Fibroblast of upper back skin (primary cell): ENCODE data around the gene RAD51B.

Experiments
- DNase-seq: peaks from one replicate; pipeline ENCODE4 v3.0.0-alpha.2; 2013

The RAD51B gene

GRCh38 chr14:68124979-68125731 is 305.6 kb downstream of the RAD51B start:
- peak; percentile 70 for DNase-seq

DNA sequence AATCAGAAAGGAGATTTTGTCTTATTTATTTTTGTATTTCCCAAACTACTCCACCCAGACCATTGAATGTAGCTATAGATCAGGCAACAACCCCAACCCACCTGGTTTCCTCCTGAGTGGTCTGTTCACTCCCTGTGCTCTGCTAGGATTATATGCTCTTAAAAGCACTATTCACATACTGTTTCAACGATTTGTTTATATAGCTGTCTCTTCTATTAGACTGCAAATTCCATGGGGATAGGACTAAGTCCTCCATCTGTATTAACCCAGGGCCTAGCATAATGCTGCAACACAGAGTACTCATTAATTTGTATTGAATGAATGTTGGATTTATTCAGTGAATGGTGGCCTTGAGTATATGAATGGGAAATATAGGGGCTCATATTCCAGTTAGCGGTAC is 307.6 kb downstream of the RAD51B start:
- DNase-seq = no peak

GRCh38 chr14:68131907-68132306 is 312.3 kb downstream of the RAD51B start:
- no peak for DNase-seq

GRCh38 chr14:68132563-68133121 is 313.1 kb downstream of the RAD51B start:
- no peak for DNase-seq

DNA sequence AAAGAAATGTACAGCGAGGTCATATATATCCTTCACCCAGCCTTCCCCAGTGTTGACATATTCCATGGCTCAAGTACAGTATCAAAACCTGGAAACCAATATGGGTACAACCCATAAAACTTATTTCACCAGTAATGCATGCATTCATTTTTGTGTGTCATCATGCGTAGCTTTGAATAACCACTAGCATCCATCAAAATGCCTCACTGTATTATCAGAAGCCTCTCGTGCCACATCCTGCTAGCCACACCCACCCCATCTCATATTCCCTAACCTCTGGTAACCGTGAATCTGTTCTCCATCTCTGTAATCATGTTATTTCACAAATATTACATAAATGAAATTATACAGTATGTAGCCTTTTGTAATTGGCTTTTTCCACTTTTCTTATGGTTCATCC is 314.3 kb downstream of the RAD51B start:
- DNase-seq = no peak

DNA sequence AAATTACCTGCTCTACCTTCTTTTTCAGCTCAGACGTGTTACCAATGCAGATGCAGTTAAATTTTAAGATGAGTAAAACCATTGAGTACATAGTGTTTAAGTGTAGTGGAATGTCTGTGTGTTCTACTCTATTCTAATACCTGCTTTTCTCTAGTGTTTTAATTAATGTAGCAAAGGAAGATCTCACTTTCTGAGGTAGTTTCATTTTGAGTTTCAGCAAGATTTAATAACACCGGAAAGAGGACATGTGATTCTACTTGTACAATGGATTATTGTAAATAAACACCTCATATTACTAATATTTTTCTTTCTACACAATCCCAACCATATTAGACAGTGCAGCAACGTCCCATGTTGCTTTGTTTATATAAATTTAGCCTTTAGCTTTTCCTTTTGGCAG is 315.4 kb downstream of the RAD51B start:
- DNase-seq = no peak

- peak; percentile 73 for DNase-seq
These were observed 316.0 kb downstream of the RAD51B start for GRCh38 chr14:68135566-68135965.

DNA sequence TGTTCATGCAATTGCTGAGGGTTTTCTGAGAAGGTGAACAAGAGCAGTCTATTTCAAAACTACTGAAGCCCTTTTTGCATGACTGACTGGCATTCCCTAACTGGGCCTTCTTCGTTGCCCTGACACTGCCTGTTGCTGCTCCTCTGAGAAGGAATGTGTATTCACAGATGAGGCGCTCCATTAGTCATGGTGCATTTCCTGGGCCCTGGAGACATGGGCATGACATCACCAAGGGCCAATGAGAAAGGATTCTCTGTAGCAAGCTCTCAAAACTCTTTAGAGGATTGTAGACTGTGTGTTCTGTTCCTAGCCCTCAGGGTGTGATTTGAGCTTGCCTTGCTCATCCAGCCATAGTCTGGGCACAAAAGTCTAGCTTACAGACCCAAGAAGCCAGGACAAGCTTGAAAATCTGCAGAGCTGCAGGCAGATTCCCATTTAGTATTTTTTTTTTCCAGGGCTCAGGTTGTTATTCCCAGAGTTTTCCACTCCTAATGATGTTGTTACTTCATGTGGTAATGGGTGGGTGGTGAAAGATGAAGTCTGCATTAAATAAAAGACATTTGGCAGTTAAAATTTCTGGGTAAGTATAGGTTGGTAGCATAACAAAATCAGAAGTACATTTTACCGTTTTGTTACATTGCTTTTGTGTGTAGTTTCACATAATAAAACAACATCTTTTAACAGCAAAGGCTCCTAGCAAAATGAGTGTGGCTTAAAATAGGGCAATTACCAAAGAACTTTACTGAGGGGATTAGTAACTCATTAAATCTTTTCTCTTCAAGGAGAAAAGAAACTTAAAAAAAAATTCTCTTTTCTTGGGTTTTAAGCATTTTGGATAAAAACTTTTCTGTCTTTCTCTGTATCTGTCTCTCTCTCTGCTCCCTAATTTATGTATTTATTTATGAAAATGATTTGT is 318.4 kb downstream of the RAD51B start:
- DNase-seq = peak; percentile 93

GRCh38 chr14:68139431-68140075 is 320.0 kb downstream of the RAD51B start:
- no peak for DNase-seq

GRCh38 chr14:68140076-68140741 is 320.6 kb downstream of the RAD51B start:
- DNase-seq = peak; percentile 98

- DNase-seq = no peak
These were observed 321.2 kb downstream of the RAD51B start for GRCh38 chr14:68140806-68141205.

- DNase-seq = no peak
These were observed 321.9 kb downstream of the RAD51B start for GRCh38 chr14:68141281-68142088.

GRCh38 chr14:68143341-68143841 is 323.8 kb downstream of the RAD51B start:
- DNase-seq = peak; percentile 90

DNA sequence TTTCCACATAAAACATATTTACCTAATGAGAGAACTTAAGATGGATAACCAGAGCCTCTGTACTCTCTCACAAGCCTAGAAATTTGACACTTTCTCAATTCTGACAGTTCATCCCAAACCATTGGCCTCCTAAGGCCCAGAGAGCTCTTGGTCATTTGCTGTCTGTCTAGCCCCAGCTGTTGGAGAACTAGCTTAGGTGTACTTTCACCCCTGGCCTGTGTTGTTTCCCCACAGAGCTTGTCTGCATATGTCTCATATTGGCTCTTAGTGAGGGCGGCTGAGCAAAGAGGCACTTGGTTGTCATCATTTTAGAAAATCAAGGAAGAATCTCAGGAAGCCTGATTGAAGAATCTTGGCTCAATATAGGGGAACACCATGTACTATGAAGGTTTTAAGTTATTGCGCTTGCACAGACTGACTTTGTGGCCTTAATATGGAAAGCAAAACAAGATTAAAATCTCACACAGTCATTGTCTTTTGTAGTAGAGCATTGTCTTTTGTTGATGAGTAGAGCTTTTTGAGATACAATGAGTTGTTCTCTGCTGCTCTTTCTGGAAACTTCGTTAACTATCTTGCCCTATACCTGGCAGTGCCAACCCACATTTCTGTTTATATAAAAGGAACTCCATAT is 324.6 kb downstream of the RAD51B start:
- peak; percentile 56 for DNase-seq

- DNase-seq = no peak
These were observed 325.5 kb downstream of the RAD51B start for GRCh38 chr14:68145036-68145435.

GRCh38 chr14:68145539-68145938 is 326.0 kb downstream of the RAD51B start:
- peak; percentile 68 for DNase-seq

DNA sequence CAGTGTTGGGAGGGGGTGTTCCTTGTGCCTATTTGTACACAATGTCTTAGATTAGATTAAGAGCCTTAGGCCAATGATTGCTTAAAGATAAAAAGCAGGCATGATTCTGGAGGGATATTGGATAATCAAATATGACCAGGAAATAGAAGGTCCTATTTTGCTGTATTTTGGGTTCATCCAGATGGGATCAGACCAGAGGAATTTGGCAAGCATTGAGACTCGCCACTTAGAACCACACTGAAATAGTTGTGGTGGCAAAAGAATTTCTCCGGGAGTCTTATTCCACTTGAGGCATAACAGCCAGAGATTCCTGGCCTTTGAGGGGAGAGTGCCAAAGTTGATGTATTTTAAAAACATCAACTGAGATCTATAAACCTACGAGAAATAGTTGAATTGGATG is 327.2 kb downstream of the RAD51B start:
- DNase-seq = peak; percentile 99

DNA sequence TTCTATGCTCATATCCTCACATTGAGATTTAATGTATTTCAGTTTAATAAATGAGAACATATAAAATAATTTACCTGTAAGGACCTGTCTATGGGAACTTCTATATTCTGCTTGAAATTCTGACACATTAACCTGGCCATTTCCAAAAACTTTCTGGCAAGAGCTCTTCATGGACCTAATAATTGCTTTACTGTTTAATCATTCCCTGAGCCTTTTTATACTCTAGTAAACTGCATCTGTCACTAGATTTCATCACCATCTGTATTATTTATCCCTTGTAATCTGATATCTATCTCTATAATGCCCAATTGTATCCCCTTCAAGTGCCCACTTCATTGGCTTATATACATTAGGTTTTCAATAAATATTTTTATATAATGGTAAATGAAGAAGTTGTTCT is 327.7 kb downstream of the RAD51B start:
- peak; percentile 57 for DNase-seq

- DNase-seq = peak; percentile 58
These were observed 328.7 kb downstream of the RAD51B start for GRCh38 chr14:68148276-68148675.

- no peak for DNase-seq
These were observed 329.2 kb downstream of the RAD51B start for GRCh38 chr14:68148763-68149162.

DNA sequence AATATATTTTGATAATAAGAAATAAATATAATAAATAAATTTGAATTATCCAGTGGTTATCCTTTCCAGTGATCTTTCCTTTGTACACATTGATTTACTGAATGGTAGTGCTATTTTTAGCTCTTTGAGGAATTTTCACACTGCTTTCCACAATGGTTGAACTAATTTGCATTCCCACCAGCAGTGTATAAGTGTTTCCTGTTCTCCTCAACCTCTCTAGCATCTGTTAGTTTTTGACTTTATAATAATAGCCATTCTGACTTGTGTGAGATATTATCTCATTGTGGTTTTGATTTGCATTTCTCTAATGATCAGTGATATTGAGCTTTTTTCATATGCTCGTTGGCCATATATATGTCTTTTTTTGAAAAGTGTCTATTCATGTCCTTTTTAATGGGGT is 333.7 kb downstream of the RAD51B start:
- no peak for DNase-seq
